Measurements from ENCODE around the gene NFATC2. TPM values are rescaled to one million over a fixed set of nuclear protein-coding genes. Genes with fewer than 3 reads are reported as not detected.

NFATC2 gene
- total RNA-seq, 2 donors from 2014 or later, result 11.9 to 24.5 TPM

- Histone ChIP-seq H3K4me1 (ENCODE audit: control insufficient read depth in 1 of 2, low read depth in 2 of 2) (no peaks in the 10 kb centered on the region), H3K9me3 (no peaks in the 10 kb centered on the region), H3K27me3 (replicated peaks; ENCODE audit: insufficient read depth) (no peaks in the 10 kb centered on the region), H3K4me3 (no peak overlapping the region), H3K27ac (no peak overlapping the region), H3K36me3 (no peaks in the 10 kb centered on the region)
- no peak for TF ChIP-seq CTCF (IDR thresholded peaks at IDR 0.05)
- no peak for ATAC-seq (ENCODE audit: insufficient number of reproducible peaks, low FRiP score, low read depth)
- no peak for DNase-seq (ENCODE audit: low spot score)
These were observed 156.6 kb downstream of the NFATC2 start for GRCh38 chr20:51385646-51386530.

- no peak for DNase-seq (ENCODE audit: low spot score)
- Histone ChIP-seq H3K36me3 (no peaks in the 10 kb centered on the region), H3K4me3 (no peak overlapping the region), H3K27me3 (replicated peaks; ENCODE audit: insufficient read depth) (no peaks in the 10 kb centered on the region), H3K9me3 (no peaks in the 10 kb centered on the region), H3K4me1 (ENCODE audit: control insufficient read depth in 1 of 2, low read depth in 2 of 2) (no peaks in the 10 kb centered on the region), H3K27ac (no peak overlapping the region)
- no peak for ATAC-seq (ENCODE audit: insufficient number of reproducible peaks, low FRiP score, low read depth)
- TF ChIP-seq CTCF (IDR thresholded peaks at IDR 0.05), result no peak
These were observed 157.6 kb downstream of the NFATC2 start for GRCh38 chr20:51384875-51385274.

- no peak overlapping the region for H3K4me3 ChIP-seq
- H3K36me3 ChIP-seq, result no peaks in the 10 kb centered on the region
- no peak overlapping the region for H3K27ac ChIP-seq
- H3K27me3 ChIP-seq (replicated peaks; ENCODE audit: insufficient read depth), result no peaks in the 10 kb centered on the region
- DNase-seq (ENCODE audit: low spot score) (no peak), ATAC-seq (ENCODE audit: insufficient number of reproducible peaks, low FRiP score, low read depth) (no peak)
- H3K9me3 ChIP-seq, result no peaks in the 10 kb centered on the region
- no peak for TF ChIP-seq CTCF (IDR thresholded peaks at IDR 0.05)
- no peaks in the 10 kb centered on the region for H3K4me1 ChIP-seq (ENCODE audit: control insufficient read depth in 1 of 2, low read depth in 2 of 2)
These were observed 158.5 kb downstream of the NFATC2 start for GRCh38 chr20:51383891-51384510.

- Histone ChIP-seq H3K4me3 (no peak overlapping the region), H3K9me3 (no peaks in the 10 kb centered on the region), H3K27me3 (replicated peaks; ENCODE audit: insufficient read depth) (no peaks in the 10 kb centered on the region), H3K36me3 (no peaks in the 10 kb centered on the region), H3K27ac (no peak overlapping the region), H3K4me1 (ENCODE audit: control insufficient read depth in 1 of 2, low read depth in 2 of 2) (no peaks in the 10 kb centered on the region)
- DNase-seq (ENCODE audit: low spot score) (no peak), ATAC-seq (ENCODE audit: insufficient number of reproducible peaks, low FRiP score, low read depth) (no peak)
- TF ChIP-seq CTCF (IDR thresholded peaks at IDR 0.05), result no peak
These were observed 159.3 kb downstream of the NFATC2 start for GRCh38 chr20:51382986-51383821.
